ENCODE results near the gene USP1. TPM values are rescaled to one million over a fixed set of nuclear protein-coding genes. Genes with fewer than 3 reads are reported as not detected.

Gene USP1
- total RNA-seq, 1 donor from 2014 or later, result 23.7 TPM

GRCh38 chr1:62423580-62424242 lies 13.1 kb upstream of the USP1 start:
- no peaks in the 10 kb centered on the region for H3K36me3 ChIP-seq (ENCODE audit: control insufficient read depth, insufficient read depth, low read length)
- FAIRE-seq (no peak), DNase-seq (ENCODE audit: low read depth) (no peak)
- no peaks in the 10 kb centered on the region for H3K27me3 ChIP-seq (ENCODE audit: control insufficient read depth, insufficient read depth, low read length)
- no peak for TF ChIP-seq CTCF (IDR thresholded peaks at IDR 0.05; ENCODE audit: insufficient read depth, low read length, severe bottlenecking)
- no peak overlapping the region for H3K4me3 ChIP-seq (ENCODE audit: low read depth, low read length)

- Histone ChIP-seq H3K4me3 (ENCODE audit: low read depth, low read length) (no peak overlapping the region), H3K27me3 (ENCODE audit: control insufficient read depth, insufficient read depth, low read length) (no peaks in the 10 kb centered on the region), H3K36me3 (ENCODE audit: control insufficient read depth, insufficient read depth, low read length) (no peaks in the 10 kb centered on the region)
- FAIRE-seq, result no peak
- TF ChIP-seq CTCF (IDR thresholded peaks at IDR 0.05; ENCODE audit: insufficient read depth, low read length, severe bottlenecking), result no peak
- DNase-seq (ENCODE audit: low read depth), result no peak
These were observed 12.4 kb upstream of the USP1 start for GRCh38 chr1:62424411-62424810.

DNA sequence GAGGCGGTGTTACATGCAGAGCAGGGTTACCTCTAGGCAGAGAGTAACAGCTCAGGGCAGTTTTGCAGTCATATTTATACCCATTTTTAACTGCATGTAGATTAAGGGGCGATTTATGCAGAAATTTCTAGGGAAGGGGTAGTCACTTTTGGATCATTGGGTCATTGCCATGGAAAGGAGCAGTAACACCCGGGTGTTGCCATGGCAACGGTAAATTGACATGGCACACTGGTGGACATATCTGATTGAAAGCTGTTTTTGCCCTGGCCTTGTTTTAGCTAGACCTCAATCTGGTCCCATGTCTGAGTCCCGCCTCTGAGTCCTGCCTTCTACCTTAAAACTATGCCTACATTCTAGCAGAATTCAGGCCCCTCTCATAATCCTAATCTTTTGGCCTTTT lies 11.8 kb upstream of the USP1 start:
- H3K4me3 ChIP-seq (ENCODE audit: low read depth, low read length), result no peak overlapping the region
- TF ChIP-seq CTCF (IDR thresholded peaks at IDR 0.05; ENCODE audit: insufficient read depth, low read length, severe bottlenecking), result no peak
- H3K27me3 ChIP-seq (ENCODE audit: control insufficient read depth, insufficient read depth, low read length), result no peaks in the 10 kb centered on the region
- H3K36me3 ChIP-seq (ENCODE audit: control insufficient read depth, insufficient read depth, low read length), result no peaks in the 10 kb centered on the region
- DNase-seq (ENCODE audit: low read depth), result no peak
- no peak for FAIRE-seq

DNA sequence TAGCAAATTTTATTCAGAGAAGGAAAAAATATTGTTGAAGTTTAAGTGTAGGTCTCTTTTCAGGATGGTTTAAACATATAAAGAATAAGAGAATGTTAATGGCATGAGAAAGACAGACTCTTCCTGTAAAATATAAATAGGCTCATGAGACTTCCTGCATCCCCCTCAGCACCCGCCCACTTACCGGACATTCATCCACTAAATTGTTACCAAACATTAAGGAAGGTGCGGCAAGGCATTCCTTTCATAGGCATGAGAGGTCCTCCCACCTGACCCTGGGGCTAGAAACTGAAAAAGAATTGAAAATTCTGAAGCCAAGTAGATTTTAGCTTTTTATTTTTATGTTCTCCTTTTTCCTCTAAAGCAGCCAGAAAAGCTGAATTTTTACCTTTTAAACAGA lies 10.6 kb upstream of the USP1 start:
- Histone ChIP-seq H3K36me3 (ENCODE audit: control insufficient read depth, insufficient read depth, low read length) (no peaks in the 10 kb centered on the region), H3K27me3 (ENCODE audit: control insufficient read depth, insufficient read depth, low read length) (no peaks in the 10 kb centered on the region), H3K4me3 (ENCODE audit: low read depth, low read length) (no peak overlapping the region)
- no peak for TF ChIP-seq CTCF (IDR thresholded peaks at IDR 0.05; ENCODE audit: insufficient read depth, low read length, severe bottlenecking)
- FAIRE-seq (no peak), DNase-seq (ENCODE audit: low read depth) (peak; percentile 35)

DNA sequence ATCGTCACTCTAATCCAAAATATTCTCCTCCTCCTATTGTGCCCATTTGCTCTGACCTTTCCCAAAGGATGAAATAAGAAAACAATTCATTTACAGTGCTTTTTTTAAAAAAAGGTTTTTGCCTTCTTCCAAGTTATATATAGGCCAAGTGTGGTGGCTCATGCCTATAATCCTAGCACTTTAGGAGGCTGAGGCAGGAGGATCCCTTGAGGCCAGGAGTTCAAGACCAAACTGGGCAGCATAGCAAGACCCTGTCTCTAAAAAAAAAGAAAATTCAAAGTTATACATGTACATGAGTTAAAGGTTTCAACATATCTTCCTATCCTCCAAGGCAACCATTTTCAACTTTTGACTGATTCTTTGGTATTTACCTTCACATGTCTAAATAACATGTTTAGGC lies 10.1 kb upstream of the USP1 start:
- no peaks in the 10 kb centered on the region for H3K27me3 ChIP-seq (ENCODE audit: control insufficient read depth, insufficient read depth, low read length)

More for the DNA sequence above, 10.1 kb upstream of the USP1 start:
- H3K36me3 ChIP-seq (ENCODE audit: control insufficient read depth, insufficient read depth, low read length), result no peaks in the 10 kb centered on the region
- DNase-seq (ENCODE audit: low read depth), result no peak
- FAIRE-seq, result no peak
- H3K4me3 ChIP-seq (ENCODE audit: low read depth, low read length), result no peak overlapping the region
- TF ChIP-seq CTCF (IDR thresholded peaks at IDR 0.05; ENCODE audit: insufficient read depth, low read length, severe bottlenecking), result no peak

Measured in bronchial epithelial cell (primary cell).